NT2/D1 (cell line): ENCODE measurements around the gene PLA2R1.

Experiments
- SUZ12 ChIP-seq: IDR thresholded peaks from 2 replicates; pipeline ENCODE4 v1.6.1; 2011; ENCODE audit not compliant: insufficient read length, insufficient read depth; ENCODE audit errors: extremely low read depth
- YY1 ChIP-seq: IDR thresholded peaks from 2 replicates; pipeline ENCODE4 v1.6.1; 2011; ENCODE audit not compliant: insufficient read length, insufficient read depth
- ZNF274 ChIP-seq: IDR thresholded peaks from 2 replicates; pipeline ENCODE4 v1.6.1; 2011; ENCODE audit warnings: mild to moderate bottlenecking, low read depth, low read length

DNA sequence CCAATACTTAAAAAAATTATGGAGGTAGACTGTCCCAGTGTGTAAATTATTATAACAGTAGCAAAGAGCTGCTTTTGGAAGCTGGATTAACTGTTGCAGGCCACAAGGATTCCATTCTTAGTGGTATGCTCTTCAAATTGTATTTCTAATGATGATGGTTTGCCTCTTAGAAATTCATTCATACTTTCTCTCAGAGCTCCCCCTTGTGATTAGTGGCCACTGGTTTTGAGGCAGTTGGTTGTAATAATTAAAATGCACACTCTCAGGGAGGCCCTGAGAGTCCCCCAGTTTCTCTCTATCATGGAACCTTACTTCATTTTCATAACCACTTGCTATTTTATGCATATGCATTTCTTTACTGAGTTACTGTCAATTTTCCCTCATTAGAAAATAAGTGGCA lies 122.5 kb downstream of the PLA2R1 start:
- TF ChIP-seq YY1 (no peak), ZNF274 (no peak), SUZ12 (no peak)
